Left lobe of liver (tissue), 2 donors: Measurements from ENCODE around the gene EIF4E2. TPM values are rescaled to one million over a fixed set of nuclear protein-coding genes. Genes with fewer than 3 reads are reported as not detected.

Source experiments
- ATAC-seq: fragments of 200-7000 bp; cut with Tn5 transposase; one replicate; pipeline ENCODE4 v1.9.1; 2020; ENCODE audit warnings: mild to moderate bottlenecking, moderate library complexity
- DNase-seq: peaks from one replicate; pipeline ENCODE4 v3.0.0-alpha.2; 2020; ENCODE audit warnings: low spot score
- total RNA-seq: library from RNA; stranded (reverse); gene quantifications from one replicate; pipeline ENCODE4 v1.2.1, GENCODE V29; 2021
- donor health status: DM: no; HTN: no; CAD: no; lungs with moderate emphysema.
- donor health status: DM: no; HTN: yes; CAD: no.

Gene EIF4E2, protein sequence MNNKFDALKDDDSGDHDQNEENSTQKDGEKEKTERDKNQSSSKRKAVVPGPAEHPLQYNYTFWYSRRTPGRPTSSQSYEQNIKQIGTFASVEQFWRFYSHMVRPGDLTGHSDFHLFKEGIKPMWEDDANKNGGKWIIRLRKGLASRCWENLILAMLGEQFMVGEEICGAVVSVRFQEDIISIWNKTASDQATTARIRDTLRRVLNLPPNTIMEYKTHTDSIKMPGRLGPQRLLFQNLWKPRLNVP
- total RNA-seq = 37.4 TPM

GRCh38 chr2:232550354-232551249, at the start of gene EIF4E2, which contains the start of gene TIGD1:
EIF4E2 (plus strand) TSS chr2:232550689; CDS start chr2:232550725, 36 bp downstream.
TIGD1 (minus strand) TSS chr2:232550557; CDS start chr2:232549882, 675 bp downstream.
- peak; percentile 98 for DNase-seq
- ATAC-seq = peak; percentile 92

DNA sequence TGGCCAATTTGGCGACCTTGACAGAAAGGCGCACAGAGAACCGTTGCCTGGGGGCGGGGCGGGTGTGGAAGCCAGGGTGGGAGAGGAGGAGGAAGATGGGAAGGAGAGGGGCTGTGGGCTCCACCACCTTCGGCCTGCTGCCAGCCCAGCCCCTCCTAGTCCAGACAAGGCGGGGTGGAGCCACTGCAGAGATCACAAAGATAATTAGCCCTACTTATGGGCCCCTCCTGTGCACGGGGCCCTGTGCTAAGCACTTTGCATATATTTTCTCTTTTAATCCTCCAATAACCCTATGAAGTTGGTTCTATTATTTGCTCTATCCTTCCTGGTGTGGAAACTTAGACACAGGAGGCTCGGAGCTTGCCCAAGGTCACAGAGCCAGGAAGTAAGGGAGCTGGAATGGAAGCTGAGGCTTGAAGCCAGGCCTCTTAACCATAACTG, 49.1 kb upstream of the EIF4E2 start:
- DNase-seq = no peak
- ATAC-seq = no peak

DNA sequence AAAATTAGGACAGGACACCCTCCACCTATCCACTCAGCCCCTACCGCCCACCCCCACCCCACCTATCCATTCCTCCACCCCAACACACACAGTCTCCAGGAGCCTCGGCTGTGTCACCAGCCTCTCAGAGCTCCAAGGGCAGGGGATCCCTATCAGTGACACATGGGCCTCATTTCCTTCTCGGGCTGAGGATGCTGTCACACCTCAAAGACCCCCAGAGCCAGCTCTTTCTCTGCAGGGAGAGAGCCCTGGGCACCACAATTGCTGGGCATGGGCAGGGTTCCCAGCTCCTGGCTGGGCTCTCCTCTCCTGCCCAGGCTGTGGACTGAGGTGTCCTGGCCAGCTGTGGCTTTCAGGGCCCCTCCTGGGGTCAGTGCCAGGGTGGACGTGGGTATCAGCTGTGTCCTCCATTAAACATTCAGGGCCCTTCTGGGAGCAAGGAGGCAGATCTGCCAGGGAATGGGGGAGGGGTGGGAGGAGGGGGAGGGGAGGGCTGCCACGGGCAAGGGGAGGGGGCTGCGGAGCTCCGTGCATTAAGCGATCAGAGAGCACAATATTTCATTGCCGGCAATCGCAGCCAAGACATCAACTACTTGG, 48.6 kb upstream of the EIF4E2 start:
- no peak for ATAC-seq
- no peak for DNase-seq

DNA sequence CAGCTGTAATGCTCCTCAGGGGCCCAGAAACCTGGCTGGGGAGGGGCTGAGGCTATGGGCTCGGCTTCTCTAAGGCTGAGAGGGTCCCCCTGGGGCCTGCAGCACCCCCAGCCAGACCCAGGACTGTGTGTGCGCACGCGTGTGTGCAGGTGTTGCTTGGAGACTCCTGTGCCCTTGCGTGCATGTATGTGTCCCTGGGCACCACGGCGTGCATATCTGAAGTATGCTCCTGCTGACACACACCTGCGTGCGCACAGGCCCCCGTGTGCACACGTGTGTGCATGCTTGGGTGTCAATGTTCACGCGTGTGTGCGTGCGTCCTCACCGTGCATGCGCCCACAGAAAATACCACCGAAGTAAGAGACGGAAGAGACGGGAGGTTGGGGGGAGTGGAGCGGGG, 48.0 kb upstream of the EIF4E2 start:
- DNase-seq (no peak), ATAC-seq (no peak)

- peak; percentile 62 for ATAC-seq
- DNase-seq = peak; percentile 52
Observed at GRCh38 chr2:232502911-232503808, 47.3 kb upstream of the EIF4E2 start.

- DNase-seq (no peak), ATAC-seq (no peak)
Observed at GRCh38 chr2:232503809-232504323, 46.6 kb upstream of the EIF4E2 start.

DNA sequence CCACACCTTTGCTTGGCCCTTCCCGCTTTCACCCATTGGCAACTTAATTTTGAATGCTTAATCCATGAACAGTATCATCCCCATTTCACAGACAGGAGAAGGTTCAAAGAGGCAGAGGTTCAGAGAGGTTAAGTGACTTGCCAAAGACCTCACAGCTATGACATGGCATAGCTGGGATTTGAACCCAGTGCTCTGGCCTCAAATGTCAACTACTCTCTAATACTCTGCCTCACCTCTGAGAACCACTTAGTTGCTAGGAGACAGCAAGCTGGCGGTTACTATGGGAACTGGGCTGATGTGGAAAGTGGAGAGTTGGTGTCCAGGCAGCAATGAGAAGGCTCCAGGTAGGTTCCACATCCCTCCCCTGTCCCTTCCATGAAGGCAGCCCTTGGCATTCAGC, 46.1 kb upstream of the EIF4E2 start:
- ATAC-seq (no peak), DNase-seq (no peak)

DNA sequence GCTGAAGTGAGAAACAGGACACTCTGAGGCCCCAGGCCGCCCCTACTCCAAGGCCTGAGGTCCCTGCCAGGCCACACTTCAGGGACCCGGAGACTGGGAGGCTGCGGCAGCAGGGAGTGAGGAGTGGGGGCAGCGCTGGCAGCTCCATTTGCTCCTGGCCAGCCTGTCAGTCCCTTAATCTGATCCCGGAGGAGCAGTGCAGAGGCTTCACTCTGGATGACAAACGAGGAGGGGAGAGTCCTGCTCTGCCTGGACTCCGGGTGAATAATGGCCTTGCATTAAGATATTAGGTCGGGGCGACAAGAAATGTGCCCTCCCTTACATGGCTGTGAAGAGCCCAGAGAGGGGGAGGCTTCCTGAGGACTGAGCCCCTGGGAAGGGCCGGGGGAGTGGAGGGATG, 44.6 kb upstream of the EIF4E2 start:
- no peak for ATAC-seq
- DNase-seq = no peak

DNA sequence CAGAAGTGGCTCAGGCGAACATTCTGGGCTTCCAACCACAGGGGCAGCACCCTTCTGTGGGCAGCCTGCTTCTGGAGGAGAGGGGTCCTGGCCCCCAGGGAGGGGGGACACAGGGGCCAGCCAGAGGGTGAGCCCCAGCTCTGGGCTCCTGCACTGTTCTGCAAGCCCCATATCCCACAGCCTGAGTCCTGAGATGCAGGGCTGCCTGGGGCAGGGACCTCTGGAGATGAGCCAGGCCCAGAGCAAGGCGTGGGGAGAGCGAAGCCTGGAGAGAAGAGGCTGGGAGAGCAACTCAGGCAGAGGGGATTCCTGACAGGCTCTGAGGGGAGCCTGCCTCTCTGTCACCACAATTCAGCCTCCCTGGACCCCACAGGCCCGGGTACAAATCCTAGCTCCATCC, 43.8 kb upstream of the EIF4E2 start:
- no peak for DNase-seq
- no peak for ATAC-seq

GRCh38 chr2:232508251-232508650, 42.2 kb upstream of the EIF4E2 start:
- DNase-seq = no peak
- no peak for ATAC-seq

DNA sequence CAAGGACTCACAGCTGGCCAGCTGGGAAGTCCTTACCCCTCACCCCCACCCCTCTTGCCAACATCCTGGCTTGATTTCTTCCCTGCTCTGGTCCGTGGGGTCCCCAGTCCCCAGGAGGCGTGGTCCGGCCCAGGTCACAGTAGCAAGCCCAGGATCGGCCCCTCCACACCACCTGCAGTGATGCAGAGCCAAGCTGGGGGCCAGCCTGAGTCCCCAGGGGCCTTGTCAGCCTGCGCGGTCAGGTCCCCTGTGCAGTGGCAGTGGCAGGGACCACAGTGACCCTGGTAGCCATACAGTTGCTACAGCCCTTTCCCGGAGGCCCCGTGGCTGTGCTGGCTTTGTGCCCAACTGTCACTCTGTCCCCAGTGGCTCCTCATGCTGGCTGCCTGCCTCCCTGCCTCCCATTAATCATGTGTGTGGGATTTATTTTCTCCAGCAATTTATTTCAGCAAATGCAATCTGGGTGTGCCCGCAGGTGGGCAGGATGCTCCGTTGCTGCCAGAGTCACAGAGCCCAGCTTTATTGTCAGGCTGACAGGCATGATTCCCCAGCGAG, 39.1 kb upstream of the EIF4E2 start:
- DNase-seq (no peak), ATAC-seq (no peak)

DNA sequence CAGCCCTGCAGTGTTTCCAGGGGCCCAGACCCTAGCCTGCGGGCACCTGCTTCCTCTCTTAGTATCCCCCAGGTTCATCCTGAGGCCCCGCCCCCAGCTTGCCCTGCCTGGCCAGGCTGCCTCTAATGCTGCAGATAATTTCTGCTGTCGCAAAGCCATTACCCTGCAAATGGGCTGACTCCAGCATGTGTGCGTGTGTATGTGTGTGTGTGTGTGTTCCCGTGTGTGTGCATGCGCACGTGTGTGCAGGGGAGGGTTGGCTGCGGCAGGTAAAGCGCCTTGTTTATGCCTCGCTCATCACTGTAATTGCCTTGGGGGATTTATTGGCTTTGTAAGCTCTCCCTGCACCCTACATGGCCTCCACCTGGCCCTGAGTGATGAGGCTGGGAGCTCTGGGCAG, 37.9 kb upstream of the EIF4E2 start:
- ATAC-seq (no peak), DNase-seq (no peak)

DNA sequence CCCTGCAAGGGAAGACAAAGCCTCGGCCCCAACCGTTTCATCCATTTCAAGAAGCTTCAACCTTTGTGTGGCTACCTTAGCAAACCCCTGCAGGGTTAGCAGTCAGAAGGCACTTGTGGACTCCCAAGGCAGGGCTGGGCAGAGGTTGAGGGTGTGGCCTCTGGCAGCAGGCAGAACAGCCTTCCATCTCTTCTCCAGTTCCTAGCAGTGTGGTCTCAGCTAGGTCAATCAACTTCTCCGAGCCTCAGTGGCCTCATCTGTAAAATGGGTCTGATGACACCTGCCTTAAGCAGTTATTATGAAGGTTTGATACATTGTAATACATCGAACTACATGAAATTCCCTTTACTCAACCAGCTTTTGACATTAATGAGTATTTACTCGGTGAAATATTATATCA, 37.1 kb upstream of the EIF4E2 start:
- no peak for ATAC-seq
- DNase-seq = no peak

DNA sequence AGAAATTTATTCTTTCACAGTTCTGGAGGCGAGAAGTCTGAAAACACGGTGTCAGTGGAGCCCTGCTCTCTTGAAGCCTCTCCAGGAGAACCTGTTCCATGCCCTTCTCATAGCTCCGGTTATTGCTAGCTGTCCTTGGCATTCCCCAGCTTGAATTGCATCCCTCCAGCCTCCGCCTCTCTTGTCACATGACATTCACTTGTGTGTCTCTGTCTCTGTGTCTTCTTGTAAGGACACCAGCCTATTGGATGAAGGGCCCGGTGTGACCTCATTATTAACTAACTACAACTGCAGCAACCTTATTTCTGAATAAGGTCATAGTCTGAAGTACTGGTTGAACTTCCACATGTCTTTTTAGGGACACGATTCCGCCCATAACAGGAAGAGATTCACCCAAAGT, 34.9 kb upstream of the EIF4E2 start:
- ATAC-seq (no peak), DNase-seq (no peak)

GRCh38 chr2:232516551-232516950, 33.9 kb upstream of the EIF4E2 start:
- no peak for DNase-seq
- no peak for ATAC-seq

DNA sequence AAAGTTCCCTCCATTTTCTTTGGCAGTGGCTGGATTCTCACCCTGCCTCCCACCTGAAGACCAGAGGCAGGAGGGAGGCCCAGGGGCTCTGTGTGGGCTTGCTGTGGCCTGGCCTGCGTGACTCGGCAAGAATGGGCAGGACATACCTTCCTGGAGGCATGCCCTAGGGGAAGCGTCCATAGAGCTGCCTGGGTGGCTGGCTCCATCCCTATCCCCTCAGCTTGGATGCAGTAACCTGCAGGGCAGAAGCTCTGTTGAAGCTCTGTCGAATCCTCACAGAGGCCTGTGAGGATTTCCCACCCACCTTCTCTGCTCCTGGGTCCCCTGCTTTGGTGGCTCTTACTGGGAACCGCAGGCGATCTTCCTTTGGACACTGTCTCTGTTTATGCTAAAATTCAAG, 31.6 kb upstream of the EIF4E2 start:
- DNase-seq (no peak), ATAC-seq (no peak)

- ATAC-seq (no peak), DNase-seq (no peak)
Observed at GRCh38 chr2:232519581-232520438, 30.7 kb upstream of the EIF4E2 start, which contains the start of gene PRSS56. PRSS56 (plus strand) TSS chr2:232520388; CDS start chr2:232520599, 211 bp downstream.

DNA sequence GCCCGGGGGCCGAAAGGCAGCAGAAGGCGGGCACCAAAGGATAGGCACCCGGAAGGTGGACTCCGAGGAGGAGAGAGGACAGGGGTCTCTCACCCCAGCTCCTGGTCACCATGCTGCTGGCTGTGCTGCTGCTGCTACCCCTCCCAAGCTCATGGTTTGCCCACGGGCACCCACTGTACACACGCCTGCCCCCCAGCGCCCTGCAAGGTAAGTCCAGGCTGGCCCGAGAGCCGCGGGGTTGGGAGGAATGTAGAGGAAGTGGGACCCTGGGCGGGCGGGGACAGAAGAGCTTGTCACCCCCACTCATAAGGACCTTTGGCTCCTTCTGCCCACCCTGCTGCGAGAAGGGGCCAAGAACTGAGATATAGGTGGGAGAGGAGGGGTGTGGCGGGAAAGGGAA, 30.0 kb upstream of the EIF4E2 start:
- ATAC-seq = no peak
- DNase-seq = no peak

DNA sequence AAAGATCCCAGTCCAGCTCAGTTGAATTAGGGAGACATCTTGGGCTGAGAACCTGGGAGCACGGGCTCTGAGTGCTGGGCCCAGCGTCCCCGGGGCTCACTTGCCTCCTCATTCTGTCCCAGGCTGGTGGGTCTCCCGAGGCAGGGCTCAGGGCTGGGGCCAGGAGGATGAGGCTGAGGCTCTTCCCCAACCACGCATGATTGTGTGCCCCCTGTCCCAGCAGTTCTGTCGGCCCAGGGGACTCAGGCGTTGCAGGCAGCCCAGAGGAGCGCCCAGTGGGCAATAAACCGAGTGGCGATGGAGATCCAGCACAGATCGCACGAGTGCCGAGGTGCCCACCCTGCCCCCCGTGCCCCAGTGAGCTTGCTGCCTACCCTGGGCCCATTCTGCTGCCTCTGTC, 29.4 kb upstream of the EIF4E2 start:
- no peak for ATAC-seq
- DNase-seq = no peak
